Measurements from ENCODE around the gene ADARB2. TPM values are rescaled to one million over a fixed set of nuclear protein-coding genes. Genes with fewer than 3 reads are reported as not detected.

The ADARB2 gene
- polyA plus RNA-seq, 3 donors: not detected

- Histone ChIP-seq H3K36me3 (replicated peaks in 1 of 2; ENCODE audit: control insufficient read depth in 1 of 2, insufficient read depth in 2 of 2, low read length in 2 of 2) (no peaks in the 10 kb centered on the region), H3K9ac (ENCODE audit: insufficient read depth, low read length, poor library complexity, severe bottlenecking) (no peak overlapping the region), H3K4me3 (replicated peaks in 1 of 3; ENCODE audit: low read depth in 2 of 3, low read length in 3 of 3) (no peak overlapping the region), H3K27ac (ENCODE audit: low read depth in 1 of 2, low read length in 2 of 2) (no peak overlapping the region), H3K9me3 (replicated peaks in 1 of 2; ENCODE audit: control insufficient read depth in 1 of 2, insufficient read depth in 1 of 2, low read length in 2 of 2) (no peaks in the 10 kb centered on the region), H4K20me1 (ENCODE audit: insufficient read depth, low read length) (no peaks in the 10 kb centered on the region), H3K4me1 (ENCODE audit: control insufficient read depth in 1 of 2, insufficient read depth in 2 of 2, low read length in 2 of 2) (no peaks in the 10 kb centered on the region), H3K27me3 (ENCODE audit: control insufficient read depth in 2 of 2, insufficient read depth in 2 of 2, low read length in 2 of 2) (no peaks in the 10 kb centered on the region), H3K4me2 (replicated peaks; ENCODE audit: extremely low read depth, low read length, poor library complexity, severe bottlenecking) (no peak overlapping the region), H3K79me2 (ENCODE audit: insufficient read depth, low read length) (no peaks in the 10 kb centered on the region), H2AFZ (ENCODE audit: insufficient read depth, low read depth, low read length, poor library complexity, severe bottlenecking) (no peak overlapping the region)
- Mint-ChIP-seq H3K9me3 (peaks cover 0 to 3% (median 2%) of the 10 kb centered on the region in 7 donors), H3K4me1 (no peaks in the 10 kb centered on the region), H3K27ac (no peak overlapping the region), H3K27me3 (ENCODE audit: low read depth in 3 of 3) (peaks cover under 1 to 2% (median 2%) of the 10 kb centered on the region in 3 donors), H3K4me3 (no peak overlapping the region), H3K36me3 (no peaks in the 10 kb centered on the region)
- intact Hi-C loops (cut with micrococcal nuclease): no loop called here
- TF ChIP-seq, protein P1, sequence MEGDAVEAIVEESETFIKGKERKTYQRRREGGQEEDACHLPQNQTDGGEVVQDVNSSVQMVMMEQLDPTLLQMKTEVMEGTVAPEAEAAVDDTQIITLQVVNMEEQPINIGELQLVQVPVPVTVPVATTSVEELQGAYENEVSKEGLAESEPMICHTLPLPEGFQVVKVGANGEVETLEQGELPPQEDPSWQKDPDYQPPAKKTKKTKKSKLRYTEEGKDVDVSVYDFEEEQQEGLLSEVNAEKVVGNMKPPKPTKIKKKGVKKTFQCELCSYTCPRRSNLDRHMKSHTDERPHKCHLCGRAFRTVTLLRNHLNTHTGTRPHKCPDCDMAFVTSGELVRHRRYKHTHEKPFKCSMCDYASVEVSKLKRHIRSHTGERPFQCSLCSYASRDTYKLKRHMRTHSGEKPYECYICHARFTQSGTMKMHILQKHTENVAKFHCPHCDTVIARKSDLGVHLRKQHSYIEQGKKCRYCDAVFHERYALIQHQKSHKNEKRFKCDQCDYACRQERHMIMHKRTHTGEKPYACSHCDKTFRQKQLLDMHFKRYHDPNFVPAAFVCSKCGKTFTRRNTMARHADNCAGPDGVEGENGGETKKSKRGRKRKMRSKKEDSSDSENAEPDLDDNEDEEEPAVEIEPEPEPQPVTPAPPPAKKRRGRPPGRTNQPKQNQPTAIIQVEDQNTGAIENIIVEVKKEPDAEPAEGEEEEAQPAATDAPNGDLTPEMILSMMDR (IDR thresholded peaks at IDR 0.05): no peak
- WGBS (ENCODE audit: insufficient coverage): 90% methylated on average over 20 of the region's 21 CpGs
- DNase-seq: no peak
Measured at GRCh38 chr10:1213252-1214070, 523.9 kb downstream of the ADARB2 start.

DNA sequence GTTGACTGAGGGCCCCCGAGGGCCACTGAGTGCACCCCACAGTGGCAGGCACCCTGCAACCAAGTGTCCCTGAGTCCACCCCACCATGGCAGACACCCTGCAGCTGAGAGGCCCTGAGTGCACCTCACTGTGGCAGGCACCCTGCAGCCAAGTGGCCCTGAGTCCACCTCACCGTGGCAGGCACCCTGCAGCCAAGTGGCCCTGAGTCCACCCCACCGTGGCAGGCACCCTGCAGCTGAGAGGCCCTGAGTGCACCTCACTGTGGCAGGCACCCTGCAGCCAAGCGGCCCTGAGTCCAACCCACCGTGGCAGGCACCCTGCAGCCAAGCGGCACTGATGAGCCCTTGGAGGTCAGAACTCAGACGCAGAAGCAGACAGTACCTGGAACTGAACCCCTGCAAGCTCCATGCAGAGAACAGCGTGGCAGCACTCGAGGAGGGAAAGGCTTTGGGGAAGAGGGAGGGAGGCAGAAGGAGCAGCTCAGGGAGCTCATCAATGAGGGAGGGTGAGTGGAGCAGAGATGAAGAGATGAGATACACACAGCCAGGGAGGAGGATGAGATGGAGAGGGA lies 524.7 kb downstream of the ADARB2 start:
- Histone ChIP-seq H3K36me3 (replicated peaks in 1 of 2; ENCODE audit: control insufficient read depth in 1 of 2, insufficient read depth in 2 of 2, low read length in 2 of 2) (no peaks in the 10 kb centered on the region), H3K27me3 (ENCODE audit: control insufficient read depth in 2 of 2, insufficient read depth in 2 of 2, low read length in 2 of 2) (no peaks in the 10 kb centered on the region), H3K27ac (ENCODE audit: low read depth in 1 of 2, low read length in 2 of 2) (no peak overlapping the region), H3K9ac (ENCODE audit: insufficient read depth, low read length, poor library complexity, severe bottlenecking) (no peak overlapping the region), H3K9me3 (replicated peaks in 1 of 2; ENCODE audit: control insufficient read depth in 1 of 2, insufficient read depth in 1 of 2, low read length in 2 of 2) (no peaks in the 10 kb centered on the region), H3K79me2 (ENCODE audit: insufficient read depth, low read length) (no peaks in the 10 kb centered on the region), H3K4me1 (ENCODE audit: control insufficient read depth in 1 of 2, insufficient read depth in 2 of 2, low read length in 2 of 2) (no peaks in the 10 kb centered on the region), H3K4me3 (replicated peaks in 1 of 3; ENCODE audit: low read depth in 2 of 3, low read length in 3 of 3) (no peak overlapping the region), H4K20me1 (ENCODE audit: insufficient read depth, low read length) (no peaks in the 10 kb centered on the region), H3K4me2 (replicated peaks; ENCODE audit: extremely low read depth, low read length, poor library complexity, severe bottlenecking) (no peak overlapping the region), H2AFZ (ENCODE audit: insufficient read depth, low read depth, low read length, poor library complexity, severe bottlenecking) (no peak overlapping the region)
- Mint-ChIP-seq H3K9me3 (peaks cover 0 to 3% (median 2%) of the 10 kb centered on the region in 7 donors), H3K27me3 (ENCODE audit: low read depth in 3 of 3) (peaks cover 1 to 2% (median 2%) of the 10 kb centered on the region in 3 donors), H3K27ac (no peak overlapping the region), H3K36me3 (no peaks in the 10 kb centered on the region), H3K4me3 (no peak overlapping the region), H3K4me1 (no peaks in the 10 kb centered on the region)
- TF ChIP-seq, protein P1 (IDR thresholded peaks at IDR 0.05): no peak
- no peak for DNase-seq
- 77% methylated on average over 9 of the region's 9 CpGs for WGBS (ENCODE audit: insufficient coverage)
- intact Hi-C loops (cut with micrococcal nuclease): no loop called here
